Activated CD8-positive, alpha-beta memory T cell treated with anti-CD3 and anti-CD28 coated beads for 4 hours (primary cell): ENCODE data around the gene RNF130.

ENCODE experiments used
- DNase-seq, 2 donors: peaks; one replicate each; pipeline ENCODE4 v3.0.0-alpha.2; 2020; ENCODE audit warnings: low read depth in 2 of 2

RNF130 gene

DNA sequence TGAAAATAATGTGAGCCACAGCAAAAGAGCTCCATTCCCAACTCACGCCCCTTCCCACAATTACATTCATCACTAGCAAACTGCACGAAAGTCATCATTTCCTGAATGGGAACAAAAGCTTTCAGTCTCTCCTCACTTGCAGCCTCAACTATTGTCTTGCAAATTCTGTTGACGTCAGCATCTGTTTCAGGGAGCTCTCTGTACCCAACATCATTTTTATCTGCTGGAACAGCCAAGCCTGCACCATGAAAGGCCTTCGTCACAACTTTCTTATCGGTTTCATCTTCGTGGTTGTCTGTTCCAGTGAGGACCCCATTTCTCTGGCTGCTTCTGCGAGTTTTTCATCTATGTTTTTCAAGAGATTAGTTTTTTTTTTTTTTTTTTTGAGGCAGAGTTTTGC, 14.3 kb upstream of the RNF130 start:
- DNase-seq: no peak

DNA sequence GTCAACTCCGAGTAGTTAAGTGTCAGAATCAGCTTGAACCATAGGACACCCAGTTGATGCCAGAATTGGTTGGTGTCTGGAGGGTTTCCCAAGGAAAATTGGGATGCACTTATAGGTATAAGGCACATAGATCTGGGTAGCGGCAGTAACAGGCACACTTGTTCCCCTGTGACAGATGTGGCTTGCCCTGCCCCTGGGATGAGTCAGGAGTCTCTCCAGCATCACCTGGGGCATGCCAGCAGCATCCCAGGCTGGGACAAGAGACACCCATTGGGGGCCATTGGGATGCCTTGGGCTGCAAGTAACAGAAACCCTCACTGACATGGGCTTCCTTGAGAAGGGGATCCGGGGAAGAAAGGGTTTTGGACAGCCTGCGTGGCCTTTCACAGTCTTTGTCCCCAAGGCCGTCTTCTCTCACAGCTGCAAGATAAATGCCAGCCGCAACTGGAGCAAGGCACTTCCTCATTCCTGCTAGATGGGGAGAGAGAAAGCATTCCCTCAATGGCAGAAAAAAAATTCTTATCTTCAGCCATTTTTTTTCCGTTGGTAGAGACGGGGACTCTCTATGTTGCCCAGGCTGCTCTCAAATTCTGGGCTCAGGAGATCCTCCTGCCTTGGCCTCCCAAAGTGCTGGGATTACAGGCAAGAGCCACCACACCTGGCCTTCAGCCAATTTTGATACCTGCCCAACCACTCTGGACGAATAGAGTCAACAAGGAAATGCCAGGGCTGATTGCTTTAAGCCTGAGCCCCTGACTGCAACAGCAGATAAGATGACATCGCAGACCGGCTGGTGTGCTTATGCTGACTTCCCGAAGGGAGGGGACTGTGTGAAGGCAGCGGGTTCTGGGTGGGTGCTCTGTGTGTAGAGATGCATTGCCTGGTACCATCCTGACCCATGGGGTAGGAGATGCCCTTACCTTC, 13.3 kb upstream of the RNF130 start:
- no peak for DNase-seq

DNA sequence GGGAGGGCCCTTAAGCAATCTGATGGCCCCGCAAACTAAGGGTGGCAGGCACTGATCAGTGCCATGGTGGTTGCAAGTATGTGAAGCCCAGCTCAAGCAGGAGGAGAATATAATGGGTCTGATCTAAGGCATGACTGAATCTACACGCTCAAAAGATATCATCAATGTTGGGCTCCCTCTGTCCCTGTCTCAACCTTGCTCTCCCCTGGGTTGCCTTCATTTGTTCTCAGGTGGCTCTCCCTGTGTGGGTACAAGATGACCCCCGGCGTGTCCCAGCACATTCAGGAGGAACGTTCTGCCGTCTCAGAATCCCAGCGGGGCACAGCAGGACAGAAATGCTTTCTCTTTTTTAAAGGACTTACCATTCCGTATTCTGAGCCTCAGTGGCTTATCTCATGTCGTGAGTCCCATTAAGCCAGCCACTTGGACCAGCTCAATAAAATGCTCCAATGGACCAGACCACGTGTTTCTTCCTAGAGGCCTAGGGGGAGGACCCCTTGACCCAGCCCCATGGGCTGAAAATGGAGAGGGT, 12.0 kb upstream of the RNF130 start:
- DNase-seq: no peak

DNA sequence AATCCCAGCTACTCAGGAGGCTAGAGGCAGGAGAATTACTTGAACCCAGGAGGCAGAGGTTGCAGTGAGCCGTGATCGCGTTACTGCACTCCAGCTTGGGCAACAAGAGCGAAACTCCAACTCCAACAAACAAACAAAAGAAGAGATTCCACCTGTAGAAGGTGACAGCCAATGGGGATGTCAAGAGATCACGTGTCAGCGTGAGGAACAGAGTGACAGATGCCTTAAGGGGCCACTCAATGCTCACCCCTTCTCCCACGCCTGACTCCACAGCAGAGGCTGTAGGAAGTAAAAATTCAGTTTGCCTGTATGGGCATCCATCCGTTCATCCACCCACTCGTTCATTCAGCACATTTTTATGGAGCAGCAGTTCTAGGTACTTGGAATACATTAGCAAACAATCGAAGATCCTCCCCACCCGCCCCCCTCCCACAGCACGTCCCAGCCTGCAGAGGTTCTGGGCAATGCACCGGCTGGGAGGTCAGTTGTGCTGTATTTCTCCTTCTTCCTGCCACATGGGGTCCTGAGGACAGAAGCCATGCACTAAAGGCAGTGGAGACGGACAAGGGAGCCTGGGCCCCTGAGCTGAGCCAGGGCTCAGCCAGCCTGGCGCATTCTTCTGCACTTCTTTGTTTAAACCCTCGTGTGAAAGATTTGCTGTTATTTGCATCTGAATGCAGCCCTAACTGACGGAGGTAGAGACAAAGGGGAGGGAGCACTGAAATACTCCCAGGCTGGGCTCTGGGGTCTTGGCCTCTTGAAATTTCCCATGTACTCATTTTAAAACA, 11.3 kb upstream of the RNF130 start:
- no peak for DNase-seq

DNA sequence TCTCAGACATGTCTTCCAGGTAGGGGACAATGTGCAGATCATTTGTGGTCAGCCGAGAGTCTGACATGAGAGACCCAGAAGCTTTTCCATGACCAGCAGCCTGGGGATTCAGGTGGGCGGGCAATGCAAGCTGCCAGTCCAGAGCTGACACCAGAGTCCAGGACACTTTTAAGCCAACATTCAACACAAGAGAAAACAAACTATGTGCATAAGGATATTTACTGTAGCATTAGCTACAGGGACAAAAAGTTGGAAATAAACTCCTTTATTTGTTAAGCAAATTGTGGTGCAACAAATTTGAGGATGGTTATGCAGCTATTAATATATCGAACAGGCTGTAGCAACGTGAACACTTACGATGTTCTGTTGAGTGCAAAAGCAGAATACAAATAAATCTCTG, 9.9 kb upstream of the RNF130 start:
- DNase-seq: no peak

DNA sequence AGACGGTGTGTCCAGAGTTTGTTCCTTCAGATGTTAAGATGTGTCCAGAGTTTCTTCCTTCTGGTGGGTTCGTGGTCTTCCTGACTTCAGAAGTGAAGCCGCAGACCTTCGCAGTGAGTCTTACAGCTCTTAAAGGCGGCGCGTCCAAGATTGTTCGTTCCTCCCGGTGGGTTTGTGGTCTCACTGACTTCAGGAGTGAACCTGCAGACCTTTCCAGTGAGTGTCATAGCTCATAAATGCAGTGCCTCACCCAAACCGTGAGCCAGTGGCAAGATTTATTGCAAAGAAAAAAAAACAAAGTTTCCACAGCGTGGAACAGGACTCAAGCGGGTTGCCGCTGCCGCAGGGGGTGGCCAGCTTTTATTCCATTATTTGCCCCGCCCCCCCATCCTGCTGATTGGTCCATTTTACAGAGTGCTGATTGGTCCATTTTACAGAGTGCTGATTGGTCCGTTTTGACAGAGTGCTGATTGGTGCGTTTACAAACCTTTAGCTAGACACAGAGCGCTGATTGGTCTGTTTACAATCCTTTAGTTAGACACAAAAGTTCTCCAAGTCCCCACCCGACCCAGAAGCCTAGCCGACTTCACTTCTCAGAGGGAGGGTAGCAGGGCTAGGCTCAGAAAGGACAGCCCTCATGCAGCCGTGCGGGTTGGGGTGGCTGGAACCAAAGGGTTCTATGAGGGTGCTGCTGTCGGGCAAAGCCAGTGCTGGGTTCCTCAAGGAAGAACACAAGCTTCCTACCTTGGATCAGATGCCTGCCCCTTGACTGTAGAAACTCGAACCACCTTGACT, 9.1 kb upstream of the RNF130 start:
- DNase-seq: no peak

DNA sequence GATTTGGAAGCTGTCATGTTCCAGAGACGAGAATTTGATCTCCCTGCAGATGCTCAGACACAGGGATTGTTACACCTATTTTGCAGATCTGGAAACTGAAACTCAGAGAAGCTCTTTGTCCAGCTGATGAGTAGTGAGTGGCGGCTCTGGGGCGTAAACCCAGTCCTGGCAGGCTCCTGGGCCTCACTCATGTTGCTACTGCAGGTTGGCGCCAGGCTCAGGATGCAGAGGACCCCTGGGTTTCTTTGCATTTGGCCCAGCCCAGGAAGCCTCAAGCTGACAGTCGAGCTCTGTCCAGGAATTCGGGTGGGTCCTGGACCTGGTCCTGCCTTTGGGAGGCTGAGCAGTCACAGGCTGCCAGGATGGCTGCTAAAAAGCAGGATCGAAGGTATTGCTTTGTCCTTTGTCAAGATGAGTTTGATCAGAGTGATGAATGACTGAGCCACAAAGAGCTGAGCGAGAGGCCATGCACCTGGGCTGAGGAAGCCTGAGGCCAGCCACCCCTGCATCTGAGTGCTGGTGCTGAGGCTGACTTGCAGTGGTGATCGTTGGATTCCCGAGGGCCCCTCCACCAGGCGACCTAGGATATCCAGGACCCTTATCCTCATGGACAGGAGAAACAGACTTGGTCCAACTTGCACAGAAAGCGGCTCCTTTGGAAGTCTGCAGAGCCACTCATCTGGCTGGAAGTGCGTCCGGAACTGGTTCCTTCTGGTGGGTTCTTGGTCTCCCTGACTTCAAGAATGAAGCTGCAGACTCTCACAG, 8.3 kb upstream of the RNF130 start:
- DNase-seq: no peak

DNA sequence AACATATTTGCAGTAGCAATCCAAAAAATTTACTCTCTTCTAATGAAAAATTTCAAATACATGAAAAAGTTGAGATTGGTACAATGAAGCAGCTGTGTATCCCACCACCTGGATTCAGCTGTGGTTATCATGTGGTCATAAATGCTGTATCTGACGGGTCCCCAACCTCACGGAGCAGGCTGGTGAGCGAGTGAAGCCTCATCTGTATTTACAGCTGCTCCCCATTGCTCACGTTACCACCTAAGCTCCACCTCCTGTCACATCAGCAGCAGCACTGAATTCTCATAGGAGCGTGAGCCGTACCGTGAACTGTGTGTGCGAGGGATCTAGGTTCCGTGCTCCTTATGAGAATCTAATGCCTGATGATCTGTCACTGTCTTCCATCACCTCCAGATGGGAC, 6.8 kb upstream of the RNF130 start:
- DNase-seq: no peak

DNA sequence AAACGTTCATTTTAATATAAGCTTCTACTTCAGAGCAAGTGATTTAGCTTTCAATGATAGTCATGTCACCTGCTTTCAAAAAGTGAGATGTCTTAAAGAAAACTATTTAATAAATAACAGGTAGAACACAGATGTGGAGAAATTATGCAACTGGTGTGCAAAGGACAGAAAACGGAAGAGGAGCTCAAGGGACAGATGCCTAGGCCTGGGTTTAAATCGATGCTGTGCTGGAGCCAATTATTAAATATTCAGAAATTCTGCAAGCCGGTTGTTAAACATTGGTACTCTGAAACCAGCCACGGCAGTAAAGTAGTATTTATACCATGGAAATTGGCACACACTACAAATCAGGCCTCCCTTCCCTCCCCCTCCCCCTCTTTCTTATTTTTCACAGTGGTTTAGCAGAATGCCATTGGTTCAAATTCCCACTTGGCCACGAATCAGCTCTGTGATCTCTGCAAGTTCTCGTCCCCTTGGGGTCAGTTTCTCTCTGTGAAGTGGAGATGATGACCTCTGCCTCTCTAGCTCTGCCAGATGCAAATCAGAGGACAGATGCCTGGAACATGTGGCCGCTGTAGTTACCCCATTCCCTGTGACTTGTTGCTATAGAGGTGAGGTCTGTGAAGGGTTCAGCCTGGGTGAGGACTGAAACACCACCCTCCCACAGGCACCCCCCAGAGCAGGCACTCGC, 6.2 kb upstream of the RNF130 start:
- no peak for DNase-seq

DNA sequence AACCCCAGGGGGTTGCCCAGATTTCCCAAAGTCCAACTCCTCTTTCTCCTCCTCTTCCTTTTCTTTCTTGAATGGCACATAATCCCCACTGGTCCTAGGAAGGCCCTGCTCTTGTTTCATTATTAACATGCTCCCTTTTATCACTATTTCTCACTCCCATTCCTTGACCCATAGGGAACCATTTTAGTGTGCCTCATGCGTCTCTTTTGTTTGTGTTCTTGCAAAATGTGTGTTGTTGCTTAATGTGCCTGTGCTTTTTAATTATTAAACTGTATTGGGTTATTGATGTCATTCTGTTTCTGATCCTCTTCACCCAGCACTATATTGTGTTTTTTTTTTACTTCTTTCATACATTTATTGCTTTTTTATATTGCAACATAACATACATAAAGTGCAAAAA, 4.1 kb upstream of the RNF130 start:
- DNase-seq: no peak

DNA sequence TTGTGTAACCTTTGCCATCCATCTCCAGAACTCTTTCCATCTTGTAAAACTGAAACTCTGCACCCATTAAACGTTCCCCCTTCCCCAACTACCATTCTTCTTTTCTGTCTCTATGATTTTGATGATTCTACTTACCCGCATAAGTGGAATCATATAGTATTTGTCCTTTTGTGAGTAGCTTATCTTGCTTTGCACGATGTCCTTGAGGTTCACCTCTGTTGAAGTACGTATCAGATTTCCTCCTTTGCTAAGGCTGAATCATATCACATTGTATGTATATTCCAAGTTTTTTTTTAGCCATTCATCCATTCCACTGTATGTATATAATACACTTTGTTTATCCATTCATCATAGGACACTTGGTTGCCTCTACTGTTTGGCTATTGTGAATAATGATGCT, 2.9 kb upstream of the RNF130 start:
- DNase-seq: no peak

DNA sequence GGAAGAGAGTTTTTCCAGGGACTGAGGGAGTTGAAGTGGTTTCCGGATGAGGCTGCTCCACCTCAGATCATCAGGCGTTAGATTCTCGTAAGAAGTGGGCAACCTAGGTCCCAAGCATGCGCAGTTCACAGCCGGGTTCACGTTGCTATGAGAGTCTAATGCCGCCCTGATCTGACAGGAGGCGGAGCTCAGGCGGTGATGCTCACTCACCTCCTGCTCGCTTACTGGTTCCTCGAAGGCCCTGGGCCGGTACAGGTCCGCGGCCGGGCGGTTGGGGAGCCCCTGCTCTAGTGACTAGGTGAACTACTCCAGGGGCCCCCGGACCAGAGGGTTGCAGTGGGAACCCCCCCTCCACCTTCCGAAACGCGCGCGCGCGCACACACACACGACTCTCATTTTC, 997 bp upstream of the RNF130 start:
- DNase-seq: no peak

DNA sequence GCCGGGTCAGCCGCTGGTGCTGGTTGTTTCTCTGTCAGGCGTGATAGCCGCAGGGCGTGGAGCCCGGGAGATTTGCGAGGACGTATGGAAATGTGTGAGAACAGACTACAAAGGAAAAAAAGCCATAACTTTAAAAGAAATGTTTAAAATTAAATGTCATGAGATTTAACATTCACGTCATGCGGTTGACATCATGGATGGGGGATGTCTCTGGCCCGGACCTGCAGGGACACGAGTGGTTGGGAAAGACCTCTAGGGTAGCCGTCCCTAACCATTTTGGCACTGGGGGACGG, 643 bp upstream of the RNF130 start:
- DNase-seq: no peak

DNA sequence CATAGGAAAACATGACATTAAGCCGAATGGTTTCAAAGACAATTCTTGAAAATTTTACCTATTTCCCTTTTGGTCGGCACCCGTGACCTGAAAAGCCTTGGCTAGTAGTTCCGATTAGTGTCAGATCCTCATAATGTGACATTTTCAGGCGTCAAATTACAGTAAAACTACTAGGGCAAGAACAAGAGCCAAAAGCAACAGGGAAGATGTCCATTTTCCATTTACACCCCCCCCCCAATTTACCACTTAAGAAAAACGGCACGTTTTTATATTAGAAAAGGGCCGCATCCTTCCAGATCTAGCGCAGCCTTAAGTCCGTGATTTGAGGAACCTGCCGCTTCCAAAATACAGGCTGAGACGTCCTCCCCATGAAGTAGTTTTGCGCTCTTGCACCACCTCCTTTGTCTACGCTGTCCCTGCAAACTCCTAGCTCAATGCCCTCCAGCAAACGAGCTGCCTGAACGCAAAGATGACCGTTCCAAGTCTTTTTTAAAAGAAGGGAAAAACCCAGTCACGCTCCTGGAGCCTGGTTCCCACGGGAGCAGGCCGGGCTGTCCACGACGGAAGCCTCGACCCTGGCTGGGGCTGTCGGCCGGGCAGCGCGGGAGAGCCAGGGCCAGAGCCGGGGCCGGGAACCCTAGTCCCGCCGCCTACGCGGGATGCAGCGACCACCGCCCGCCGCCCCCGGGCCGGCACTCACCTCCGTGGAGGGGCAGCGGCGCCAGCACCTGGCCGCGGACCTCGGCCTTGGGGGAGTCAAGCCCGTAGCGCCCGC, 616 bp downstream of the RNF130 start:
- DNase-seq: no peak

DNA sequence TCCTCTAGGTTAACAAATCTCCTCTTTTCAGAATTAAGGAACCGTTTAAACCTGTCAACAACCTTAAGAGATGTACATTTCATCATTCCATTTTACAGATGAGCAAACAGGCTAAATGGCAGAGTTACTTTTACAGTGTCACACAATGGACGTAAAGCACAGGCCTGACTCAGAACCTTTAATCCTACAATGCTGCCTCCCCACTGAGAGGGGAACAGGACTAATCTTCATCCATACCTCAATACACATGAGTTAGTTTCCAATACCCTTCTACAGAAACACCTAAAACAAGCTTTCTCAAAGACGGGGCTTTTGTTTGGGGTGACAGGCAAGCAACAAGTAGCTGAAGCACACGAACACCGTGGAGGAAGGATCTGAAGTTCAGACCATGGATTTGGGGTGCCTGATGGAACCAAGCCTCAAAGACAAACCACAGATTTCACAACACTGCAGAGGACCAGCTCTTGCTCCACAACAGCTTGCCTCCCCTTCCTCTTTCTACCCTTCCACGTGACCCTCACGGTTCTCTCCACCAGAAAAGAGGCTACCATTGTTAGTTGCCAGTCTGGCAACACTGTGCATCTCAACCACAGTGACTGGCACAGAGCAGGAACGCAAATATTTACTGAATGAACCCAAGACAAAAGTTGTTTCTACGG, 1.8 kb downstream of the RNF130 start:
- no peak for DNase-seq

DNA sequence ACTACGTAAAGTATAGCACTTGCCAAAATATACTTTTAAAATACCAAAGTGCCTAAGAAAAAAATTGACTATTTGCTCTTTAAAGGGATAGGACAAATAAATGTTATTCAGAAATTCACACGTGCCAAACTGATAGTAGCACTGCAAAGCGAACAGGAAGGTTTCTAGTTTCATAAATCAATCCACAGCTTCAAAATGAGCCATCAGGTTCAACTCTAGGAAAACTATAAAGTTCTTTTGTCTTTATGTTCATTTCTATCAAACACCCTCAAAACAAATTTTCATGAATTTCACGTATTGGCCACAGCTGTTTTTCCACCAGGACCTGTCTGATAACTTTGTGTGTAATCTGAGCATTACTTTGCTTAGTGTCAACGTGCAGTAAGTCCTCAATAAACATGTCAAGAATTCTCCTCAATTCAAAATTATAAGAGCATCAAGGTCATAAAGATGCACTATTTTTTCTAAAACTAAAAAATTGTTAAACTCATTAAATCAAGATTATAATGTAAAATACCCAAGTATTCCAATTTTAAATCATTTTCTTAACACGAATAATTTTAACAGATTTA, 3.0 kb downstream of the RNF130 start:
- DNase-seq: no peak

DNA sequence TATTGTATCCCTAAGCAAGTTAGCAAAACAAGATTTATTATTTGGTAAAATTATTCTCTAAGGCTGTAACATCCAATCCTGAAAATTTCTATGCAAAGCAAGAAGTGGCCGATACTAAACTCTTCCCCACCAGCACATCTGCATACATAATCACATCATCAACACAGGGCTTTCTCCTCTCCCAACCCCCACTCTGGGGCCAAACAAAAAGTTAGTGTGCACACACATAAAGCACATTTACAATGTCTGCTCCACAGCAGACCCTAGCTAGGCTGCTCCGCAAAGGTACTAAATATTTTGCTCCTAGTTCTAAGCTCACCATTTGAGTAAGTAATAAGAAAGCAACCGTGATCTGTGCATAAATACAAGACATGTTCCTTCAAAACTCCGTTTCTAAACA, 3.6 kb downstream of the RNF130 start:
- no peak for DNase-seq

DNA sequence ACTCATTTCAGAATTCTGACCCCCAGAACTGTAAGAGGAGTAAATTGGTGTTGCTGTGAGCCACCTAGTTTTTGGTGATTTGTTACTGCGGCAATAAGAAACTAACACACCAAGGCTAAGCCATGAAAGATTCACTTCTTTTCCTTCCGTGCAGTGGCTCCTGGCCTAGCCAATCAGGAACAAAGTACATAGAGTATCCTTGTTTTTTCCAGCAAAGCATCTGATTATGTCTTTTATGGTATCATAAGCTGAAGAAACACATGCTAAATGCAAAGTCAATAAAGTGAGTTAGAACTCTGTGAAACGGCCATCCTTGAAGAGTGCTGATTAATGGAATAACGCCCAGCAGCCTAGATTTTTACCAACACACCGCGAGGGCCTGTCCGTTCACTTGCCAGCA, 11.4 kb downstream of the RNF130 start:
- DNase-seq: no peak

DNA sequence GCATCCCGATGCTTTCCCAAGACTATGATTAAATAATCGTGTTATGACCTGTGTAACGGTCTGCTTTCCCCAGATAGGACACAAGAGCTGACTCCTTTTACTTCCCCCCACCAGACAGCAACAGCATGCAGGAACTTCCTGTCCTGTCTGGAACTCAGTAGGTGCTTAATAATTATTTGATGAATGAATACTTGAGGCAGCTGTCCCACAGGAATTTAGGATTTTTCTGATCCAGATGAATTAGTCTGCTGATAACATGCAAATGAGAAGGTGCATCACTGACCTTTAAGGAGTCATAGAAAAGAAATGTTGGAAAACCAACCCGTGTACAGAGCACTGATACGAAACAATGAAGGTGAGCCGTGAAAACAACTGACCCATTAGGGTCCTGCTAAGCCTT, 12.2 kb downstream of the RNF130 start:
- no peak for DNase-seq
